GM12878 (cell line): ENCODE data around the gene PDE6B. TPM values are rescaled to one million over a fixed set of nuclear protein-coding genes. Genes with fewer than 3 reads are reported as not detected.

Experiments
- ATAC-seq: fragments of 200-7000 bp; cut with Tn5 transposase; 3 replicates; pipeline ENCODE4 v1.9.1; 2020; ENCODE audit warnings: mild to moderate bottlenecking, moderate library complexity
- BruUV-seq: library from RNA; stranded (reverse); fragments of 400-500 nt; replicated peaks from 2 replicates; lab custom pipeline; 2021; lab: Mats Ljungman, UMichigan
- CTCF ChIA-PET: fragments of 300-600 bp; sonication (Branson Sonifier 250); formaldehyde crosslinking; extraction: SDS; loops from one replicate; lab custom pipeline; 2021; ENCODE audit warnings: inconsistent platforms; lab: Yijun Ruan, JAX
- POLR2A ChIA-PET: fragments of 350-600 bp; formaldehyde crosslinking; extraction: SDS; loops from one replicate; lab custom pipeline; 2021; ENCODE audit warnings: inconsistent platforms; lab: Charles Lee
- RAD21 ChIA-PET: fragments of 300-600 bp; sonication (Branson Sonifier 250); formaldehyde crosslinking; loops from one replicate; lab custom pipeline; 2023; ENCODE audit warnings: antibody characterized with exemption; ENCODE audit not compliant: unreplicated experiment; lab: Charles Lee
- SMC1A ChIA-PET: fragments of 300-600 bp; sonication (Branson Sonifier 250); formaldehyde crosslinking; loops from one replicate; lab custom pipeline; 2023; ENCODE audit not compliant: unreplicated experiment, uncharacterized antibody; lab: Charles Lee
- DNase-seq: peaks from one replicate; pipeline ENCODE4 v3.0.0-alpha.2; 2011; ENCODE audit warnings: low read depth, low spot score
- FAIRE-seq: peaks from 3 replicates; lab custom pipeline; 2011; peaks lifted over from hg19 to GRCh38; lab: Jason Lieb, UNC
- H2AFZ ChIP-seq: 2 replicates; pipeline ENCODE4 v1.6.0; 2011; ENCODE audit warnings: low read depth, low read length, control low read depth; ENCODE audit not compliant: control insufficient read depth
- H3K27ac ChIP-seq: 2 replicates; pipeline ENCODE4 v1.5.1; 2011; ENCODE audit warnings: control low read depth; ENCODE audit not compliant: control insufficient read depth, insufficient read depth
- H3K27me3 ChIP-seq, 2 experiments: replicated peaks in 1 of 2; 2 replicates each; pipeline versions ENCODE4 v1.6.0 to v1.6.1; 2011; ENCODE audit warnings: low read length in 1 of 2; ENCODE audit not compliant: control insufficient read depth in 2 of 2, insufficient read depth in 2 of 2
- H3K36me3 ChIP-seq, 2 experiments: 2 replicates each; pipeline ENCODE4 v1.5.1; 2011; ENCODE audit warnings: low read length in 1 of 2; ENCODE audit not compliant: control insufficient read depth in 2 of 2, insufficient read depth in 2 of 2
- H3K4me1 ChIP-seq: 2 replicates; pipeline ENCODE4 v1.6.1; 2011; ENCODE audit warnings: mild to moderate bottlenecking, low read length, moderate library complexity, mixed read lengths; ENCODE audit not compliant: control insufficient read depth, insufficient read depth
- H3K4me2 ChIP-seq: 2 replicates; pipeline ENCODE4 v1.6.0; 2011; ENCODE audit warnings: control low read depth; ENCODE audit not compliant: control insufficient read depth, insufficient read depth
- H3K4me3 ChIP-seq: fragments of 200-600 bp; sonication (generic); 2 replicates; pipeline ENCODE4 v1.5.1; 2016
- H3K79me2 ChIP-seq: 2 replicates; pipeline ENCODE4 v1.6.0; 2011; ENCODE audit warnings: low read length; ENCODE audit not compliant: control insufficient read depth, insufficient read depth
- H3K9ac ChIP-seq: 2 replicates; pipeline ENCODE4 v1.8.0; 2011; ENCODE audit warnings: low read length, control low read depth, mixed read lengths; ENCODE audit not compliant: control insufficient read depth, insufficient read depth
- H3K9me3 ChIP-seq: replicated peaks from 3 replicates; pipeline ENCODE4 v1.5.1; 2011; ENCODE audit warnings: mild to moderate bottlenecking, low read length; ENCODE audit not compliant: control insufficient read depth, insufficient read depth
- H4K20me1 ChIP-seq: 2 replicates; pipeline ENCODE4 v1.6.0; 2011; ENCODE audit not compliant: control insufficient read depth, insufficient read depth
- BCL11A ChIP-seq: IDR thresholded peaks from 2 replicates; pipeline ENCODE4 v1.6.1; 2011; ENCODE audit warnings: low read depth, low read length
- BMI1 ChIP-seq: fragments of 450-650 bp; IDR thresholded peaks from 2 replicates; pipeline ENCODE4 v1.6.1; 2016; ENCODE audit warnings: mild to moderate bottlenecking, moderate library complexity, borderline replicate concordance
- DPF2 ChIP-seq: fragments of 450-650 bp; IDR thresholded peaks from 2 replicates; pipeline ENCODE4 v1.6.1; 2017; ENCODE audit warnings: mild to moderate bottlenecking
- EP300 ChIP-seq, 2 experiments: fragments of 150-350 bp in 1 of 2; IDR thresholded peaks; 2 replicates each; pipeline ENCODE4 v1.6.1; 2011 to 2012; ENCODE audit warnings: low read depth in 2 of 2, low read length in 2 of 2, borderline replicate concordance in 1 of 2, improper control_type of control experiment in 1 of 2, inconsistent platforms in 1 of 2; ENCODE audit not compliant: control insufficient read depth in 1 of 2
- ESRRA ChIP-seq: IDR thresholded peaks from 2 replicates; pipeline ENCODE4 v1.6.1; 2012; ENCODE audit warnings: mild to moderate bottlenecking, low read length, improper control_type of control experiment
- FOS ChIP-seq: IDR thresholded peaks from 3 replicates; pipeline ENCODE4 v1.6.1; 2011; ENCODE audit warnings: borderline replicate concordance; ENCODE audit not compliant: insufficient read length; ENCODE audit errors: extremely low read depth
- HDAC2 ChIP-seq: fragments of 200-600 bp; sonication (generic); IDR thresholded peaks from 2 replicates; pipeline ENCODE4 v1.6.1; 2017
- JUND ChIP-seq: IDR thresholded peaks from 2 replicates; pipeline ENCODE4 v1.6.1; 2012; ENCODE audit warnings: low read depth, mild to moderate bottlenecking, low read length, improper control_type of control experiment, moderate library complexity
- NFIC ChIP-seq: IDR thresholded peaks from 2 replicates; pipeline ENCODE4 v1.6.1; 2012; ENCODE audit warnings: low read depth, mild to moderate bottlenecking, inconsistent platforms, low read length, moderate library complexity
- NR2F1 ChIP-seq: fragments of 450-650 bp; conservative IDR thresholded peaks from 2 replicates; pipeline ENCODE4 v1.6.1; 2017; ENCODE audit warnings: mild to moderate bottlenecking
- PAX5 ChIP-seq: IDR thresholded peaks from 2 replicates; pipeline ENCODE4 v1.6.1; 2011; ENCODE audit warnings: low read depth, low read length, borderline replicate concordance
- POLR2AphosphoS5 ChIP-seq: IDR thresholded peaks from 2 replicates; pipeline ENCODE4 v1.6.1; 2011; ENCODE audit warnings: mild to moderate bottlenecking, low read length, inconsistent platforms
- RAD21 ChIP-seq: IDR thresholded peaks from 2 replicates; pipeline ENCODE4 v1.6.1; 2011; ENCODE audit warnings: mild to moderate bottlenecking, low read depth, low read length, moderate library complexity; ENCODE audit not compliant: insufficient read depth
- SMARCA5 ChIP-seq: fragments of 450-650 bp; IDR thresholded peaks from 2 replicates; pipeline ENCODE4 v1.6.1; 2017; ENCODE audit warnings: mild to moderate bottlenecking
- WRNIP1 ChIP-seq: IDR thresholded peaks from 2 replicates; pipeline ENCODE4 v1.6.1; 2011; ENCODE audit warnings: low read depth, low read length, improper control_type of control experiment, borderline replicate concordance
- ZBED1 ChIP-seq: IDR thresholded peaks from 2 replicates; pipeline ENCODE4 v1.6.1; 2016; ENCODE audit warnings: borderline replicate concordance
- ZNF207 ChIP-seq: fragments of 450-650 bp; IDR thresholded peaks from 2 replicates; pipeline ENCODE4 v1.6.1; 2014; ENCODE audit warnings: antibody characterized with exemption, mild to moderate bottlenecking, borderline replicate concordance
- WGBS: methylation state at CpG from one replicate; pipeline ENCODE4 v1.1.6; 2016; ENCODE audit warnings: low lambda C conversion rate; ENCODE audit not compliant: insufficient replicate concordance, insufficient coverage; ENCODE audit errors: missing lambda C conversion rate; 5-methylcytosine and 5-hydroxymethylcytosine counted together
- in situ Hi-C: fragments of 300-500 bp; cut with MboI; formaldehyde crosslinking; loops from 9 replicates; pipeline ENCODE4 v1.14.3; 2018; ENCODE audit warnings: mixed read lengths
- intact Hi-C: fragments of 100-400 bp; cut with micrococcal nuclease; formaldehyde crosslinking; loops from one replicate; pipeline ENCODE4 v1.14.2; 2022; ENCODE audit not compliant: unreplicated experiment
- polyA plus RNA-seq, 11 experiments: library from polyadenylated mRNA; depleted of rRNA in 4 of 11; unstranded in 6 of 11; stranded (reverse) in 5 of 11; fragments of >200 nt; fragmentation: Nextera tagmentation in 4 of 11; fragmentation: Illumina TruSeq in 1 of 11; extraction: Ambion mirVana in 4 of 11; extraction: Trizol in 1 of 11; gene quantifications; 1 replicate in 1 of 11; 2 replicates in 10 of 11; pipeline versions ENCODE4 v1.2.1 to v1.2.3, GENCODE V29; 2011 to 2016; ENCODE audit warnings: inconsistent platforms in 2 of 11, missing spikeins in 2 of 11, low read depth in 1 of 11
- total RNA-seq, 4 experiments: library from RNA; depleted of rRNA in 3 of 4; stranded (reverse); fragments of >200 nt in 3 of 4; fragmentation: Illumina TruSeq in 1 of 4; extraction: Trizol in 1 of 4; gene quantifications; 2 replicates each; pipeline versions ENCODE4 v1.2.1 to v1.2.3, GENCODE V29; 2013 to 2021
- TF ChIP-seq, protein P1 (sequence below): IDR thresholded peaks from 2 replicates; pipeline ENCODE4 v1.6.1; 2012; ENCODE audit warnings: mild to moderate bottlenecking, low read depth, low read length
- TF ChIP-seq, protein P2 (sequence below): IDR thresholded peaks from 2 replicates; pipeline ENCODE4 v1.6.1; 2012; ENCODE audit warnings: low read depth, low read length, improper control_type of control experiment

The PDE6B gene
- total and polyA plus RNA-seq, 10 of the 15 experiments (the other 5 are each of a cell fraction or from before 2014, with no cell fraction given), result 2.6 to 6.4 (median 3.8) TPM

DNA sequence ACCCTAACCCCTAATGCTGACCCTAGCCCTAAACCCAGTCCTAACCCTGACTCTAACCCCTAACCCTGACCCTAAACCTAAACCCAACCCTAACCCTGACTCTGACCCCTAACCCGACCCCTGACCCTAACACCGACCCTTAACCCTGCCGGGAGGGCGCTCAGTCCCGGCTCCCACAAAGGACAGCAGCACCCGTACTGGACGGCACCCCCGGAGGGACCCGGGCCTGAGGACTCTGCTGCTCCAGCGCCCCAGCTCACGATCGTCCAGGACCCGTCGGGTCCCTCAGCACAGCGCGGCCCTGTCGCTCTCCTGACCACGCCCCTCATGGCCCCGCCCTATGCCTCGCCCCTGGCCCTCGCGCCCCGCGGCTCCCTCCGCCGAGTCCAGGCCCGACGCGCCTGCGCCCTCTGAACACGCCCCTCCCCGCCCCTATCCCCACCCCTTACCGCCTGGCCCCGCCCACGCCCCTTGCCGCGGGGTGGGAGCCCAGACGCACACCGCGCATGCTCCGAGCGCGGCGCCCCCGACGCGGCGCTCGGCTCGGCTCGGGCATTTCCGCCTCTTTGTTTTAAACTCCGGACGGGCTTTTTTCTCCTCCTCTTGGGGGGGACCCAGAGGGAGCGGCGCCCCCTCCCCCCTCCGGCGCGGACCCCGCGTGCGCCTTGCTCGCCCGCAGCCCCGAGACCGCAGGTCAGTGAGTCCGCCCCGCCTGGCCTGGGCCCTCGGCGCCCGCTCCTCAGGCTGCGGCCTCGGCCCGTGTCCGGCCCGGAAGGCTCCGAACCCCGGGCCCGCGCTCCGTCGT, 80.1 kb downstream of the PDE6B start, which contains the start of gene PCGF3:
PCGF3 (plus strand) TSS at position 555 of the 805 bp plus-strand sequence. CDS start 27,849 bp downstream, outside the sequence.
- H4K20me1 ChIP-seq, result no peaks in the 10 kb centered on the region
- 1% methylated on average over 48 of the region's 82 CpGs for WGBS
- H3K79me2 ChIP-seq, result peaks cover 29% of the 10 kb centered on the region
- ATAC-seq, result peak; percentile 98
- peaks cover 1 to 2% of the 10 kb centered on the region in 2 experiments; a peak in 3 of 4 replicates for H3K36me3 ChIP-seq
- CTCF ChIA-PET, result no interaction called here
- no peaks in the 10 kb centered on the region for H3K9me3 ChIP-seq
- no peaks in the 10 kb centered on the region; the same call in 1 of the 2 replicates for H3K4me1 ChIP-seq
- peak within 1 kb of the TSS; percentile 86 for H3K4me2 ChIP-seq
- intact Hi-C loops (no loop called here), in situ Hi-C loops (no loop called here)
- POLR2A ChIA-PET, result no interaction called here
- H3K27ac ChIP-seq, result peak within 1 kb of the TSS; percentile 91
- SMC1A ChIA-PET, result no interaction called here
- H3K4me3 ChIP-seq, result peak within 1 kb of the TSS; percentile 99
- no TSS peak for BruUV-seq
- H3K9ac ChIP-seq, result peak within 1 kb of the TSS; percentile 88
- FAIRE-seq, result peak; percentile 86
- RAD21 ChIA-PET, result no interaction called here
- H2AFZ ChIP-seq, result peak within 1 kb of the TSS; percentile 81
- DNase-seq, result peak; percentile 68
- H3K27me3 ChIP-seq, result no peaks in the 10 kb centered on the region
- TF ChIP-seq POLR2AphosphoS5 (no peak), DPF2 (peak; percentile 65; the same call in 1 of the 2 replicates), NR2F1 (peak; percentile 98), EP300 (IDR thresholded peaks at IDR 0.05; ENCODE audit: borderline replicate concordance in 1 of 2, control insufficient read depth in 1 of 2, low read depth in 2 of 2, low read length in 2 of 2) (no peak), WRNIP1 (no peak), ESRRA (no peak), HDAC2 (no peak), NFIC (no peak), RAD21 (no peak), ZNF207 (peak; percentile 74; the same call in 1 of the 2 replicates), SMARCA5 (0 out of 2 replicates have a peak, but pooled peaks have one; percentile 54), BCL11A (no peak), JUND (no peak), ZBED1 (no peak), FOS (no peak), PAX5 (no peak), BMI1 (no peak)
- TF ChIP-seq, protein P1, sequence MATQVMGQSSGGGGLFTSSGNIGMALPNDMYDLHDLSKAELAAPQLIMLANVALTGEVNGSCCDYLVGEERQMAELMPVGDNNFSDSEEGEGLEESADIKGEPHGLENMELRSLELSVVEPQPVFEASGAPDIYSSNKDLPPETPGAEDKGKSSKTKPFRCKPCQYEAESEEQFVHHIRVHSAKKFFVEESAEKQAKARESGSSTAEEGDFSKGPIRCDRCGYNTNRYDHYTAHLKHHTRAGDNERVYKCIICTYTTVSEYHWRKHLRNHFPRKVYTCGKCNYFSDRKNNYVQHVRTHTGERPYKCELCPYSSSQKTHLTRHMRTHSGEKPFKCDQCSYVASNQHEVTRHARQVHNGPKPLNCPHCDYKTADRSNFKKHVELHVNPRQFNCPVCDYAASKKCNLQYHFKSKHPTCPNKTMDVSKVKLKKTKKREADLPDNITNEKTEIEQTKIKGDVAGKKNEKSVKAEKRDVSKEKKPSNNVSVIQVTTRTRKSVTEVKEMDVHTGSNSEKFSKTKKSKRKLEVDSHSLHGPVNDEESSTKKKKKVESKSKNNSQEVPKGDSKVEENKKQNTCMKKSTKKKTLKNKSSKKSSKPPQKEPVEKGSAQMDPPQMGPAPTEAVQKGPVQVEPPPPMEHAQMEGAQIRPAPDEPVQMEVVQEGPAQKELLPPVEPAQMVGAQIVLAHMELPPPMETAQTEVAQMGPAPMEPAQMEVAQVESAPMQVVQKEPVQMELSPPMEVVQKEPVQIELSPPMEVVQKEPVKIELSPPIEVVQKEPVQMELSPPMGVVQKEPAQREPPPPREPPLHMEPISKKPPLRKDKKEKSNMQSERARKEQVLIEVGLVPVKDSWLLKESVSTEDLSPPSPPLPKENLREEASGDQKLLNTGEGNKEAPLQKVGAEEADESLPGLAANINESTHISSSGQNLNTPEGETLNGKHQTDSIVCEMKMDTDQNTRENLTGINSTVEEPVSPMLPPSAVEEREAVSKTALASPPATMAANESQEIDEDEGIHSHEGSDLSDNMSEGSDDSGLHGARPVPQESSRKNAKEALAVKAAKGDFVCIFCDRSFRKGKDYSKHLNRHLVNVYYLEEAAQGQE, result no peak
- TF ChIP-seq, protein P2, sequence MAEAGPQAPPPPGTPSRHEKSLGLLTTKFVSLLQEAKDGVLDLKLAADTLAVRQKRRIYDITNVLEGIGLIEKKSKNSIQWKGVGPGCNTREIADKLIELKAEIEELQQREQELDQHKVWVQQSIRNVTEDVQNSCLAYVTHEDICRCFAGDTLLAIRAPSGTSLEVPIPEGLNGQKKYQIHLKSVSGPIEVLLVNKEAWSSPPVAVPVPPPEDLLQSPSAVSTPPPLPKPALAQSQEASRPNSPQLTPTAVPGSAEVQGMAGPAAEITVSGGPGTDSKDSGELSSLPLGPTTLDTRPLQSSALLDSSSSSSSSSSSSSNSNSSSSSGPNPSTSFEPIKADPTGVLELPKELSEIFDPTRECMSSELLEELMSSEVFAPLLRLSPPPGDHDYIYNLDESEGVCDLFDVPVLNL, result no peak
